HG03159 (cell line): ENCODE data around the gene RALGPS2.
"Not testable (repeated sequence)": the region's sequence is repeated elsewhere in the genome, so short reads cannot be mapped to it uniquely, and the experiment has no call there.

Source experiments
- ATAC-seq: cut with Tn5 transposase; IDR thresholded peaks from one replicate; pipeline ENCODE4 v1.9.1; 2021; ENCODE audit warnings: mild to moderate bottlenecking, moderate library complexity; ENCODE audit not compliant: unreplicated experiment

Gene RALGPS2

GRCh38 chr1:178774263-178774662, 49.2 kb downstream of the RALGPS2 start:
- no peak for ATAC-seq

GRCh38 chr1:178776553-178776952, 51.5 kb downstream of the RALGPS2 start:
- ATAC-seq = no peak

GRCh38 chr1:178781533-178782330, 56.7 kb downstream of the RALGPS2 start:
- ATAC-seq = no peak

GRCh38 chr1:178784131-178784536, 59.1 kb downstream of the RALGPS2 start:
- ATAC-seq = no peak

- ATAC-seq = no peak
These were observed 67.3 kb downstream of the RALGPS2 start for GRCh38 chr1:178792394-178792793.

GRCh38 chr1:178796013-178796412, 71.0 kb downstream of the RALGPS2 start:
- ATAC-seq = no peak

GRCh38 chr1:178797590-178797989, 72.5 kb downstream of the RALGPS2 start:
- no peak for ATAC-seq

- ATAC-seq = no peak
These were observed 73.3 kb downstream of the RALGPS2 start for GRCh38 chr1:178798232-178798861.

GRCh38 chr1:178802873-178803272, 77.8 kb downstream of the RALGPS2 start:
- ATAC-seq = no peak

GRCh38 chr1:178806665-178807300, 81.7 kb downstream of the RALGPS2 start:
- no peak for ATAC-seq

- no peak for ATAC-seq
These were observed 83.5 kb downstream of the RALGPS2 start for GRCh38 chr1:178808529-178808928.

- no peak for ATAC-seq
These were observed 85.5 kb downstream of the RALGPS2 start for GRCh38 chr1:178810585-178810984.

GRCh38 chr1:178818416-178818815, 93.4 kb downstream of the RALGPS2 start:
- ATAC-seq = no peak

GRCh38 chr1:178819123-178819522, 94.1 kb downstream of the RALGPS2 start:
- ATAC-seq = no peak

- ATAC-seq = no peak
These were observed 96.3 kb downstream of the RALGPS2 start for GRCh38 chr1:178821134-178821866.

- no peak for ATAC-seq
These were observed 100.1 kb downstream of the RALGPS2 start for GRCh38 chr1:178825167-178825566.

- ATAC-seq = no peak
These were observed 119.4 kb downstream of the RALGPS2 start for GRCh38 chr1:178844436-178844835.

GRCh38 chr1:178846306-178846705, 121.3 kb downstream of the RALGPS2 start:
- ATAC-seq = no peak

- no peak for ATAC-seq
These were observed 122.4 kb downstream of the RALGPS2 start for GRCh38 chr1:178847396-178847849.

GRCh38 chr1:178847919-178848318, 122.9 kb downstream of the RALGPS2 start:
- not testable (repeated sequence) for ATAC-seq

GRCh38 chr1:178849918-178850317, 124.9 kb downstream of the RALGPS2 start:
- no peak for ATAC-seq
